8988T (cell line): ENCODE data around the gene FKBP3.
A peak's percentile ranks its signal among the peaks of the same experiment; 100 is the strongest.
"Not testable (repeated sequence)": the region's sequence is repeated elsewhere in the genome, so short reads cannot be mapped to it uniquely, and the experiment has no call there.

Source experiments
- DNase-seq: peaks from one replicate; pipeline ENCODE4 v3.0.0; 2011

The FKBP3 gene

DNA sequence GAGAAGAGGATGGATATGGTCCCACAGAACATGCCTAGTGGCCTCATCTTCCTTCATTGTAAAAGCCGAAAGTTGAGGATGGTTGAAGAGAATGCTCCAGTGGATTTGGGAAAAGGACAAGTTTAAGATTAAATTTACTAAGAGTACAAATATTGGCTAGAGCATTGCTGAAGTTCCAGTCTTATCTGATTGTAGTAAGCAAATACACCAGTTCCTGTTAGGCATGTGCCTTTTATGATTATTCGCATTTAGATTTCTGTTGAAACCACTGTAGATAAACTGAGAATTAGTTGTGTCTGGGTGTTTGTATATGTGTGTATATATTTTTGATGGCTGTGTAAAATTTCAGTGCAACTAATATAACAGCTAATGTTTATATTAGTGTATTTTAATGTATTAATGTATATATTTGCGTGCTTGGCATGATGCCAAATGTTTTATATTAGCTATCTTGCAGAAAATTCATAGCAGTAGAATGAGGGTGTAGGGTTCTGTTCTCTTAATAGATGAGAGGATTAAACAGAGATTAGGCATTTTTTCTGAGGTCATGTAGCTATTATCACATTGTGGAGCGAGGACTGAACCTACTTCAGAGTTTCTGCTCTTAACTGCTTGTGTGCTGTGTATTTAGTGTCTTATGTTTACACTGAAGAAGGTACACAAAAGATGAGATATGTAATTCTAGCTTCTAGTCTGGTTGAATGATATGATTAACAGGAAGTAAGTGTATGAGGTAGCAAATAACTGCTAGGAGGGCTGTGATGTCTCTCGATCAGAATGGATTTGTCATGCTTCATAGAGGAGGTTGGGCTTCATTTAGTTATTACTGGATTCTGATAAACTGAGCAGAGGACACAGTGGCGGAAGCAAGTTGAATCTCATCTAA, 21.1 kb downstream of the FKBP3 start:
- no peak for DNase-seq

GRCh38 chr14:45104561-45104960, 29.7 kb downstream of the FKBP3 start:
- DNase-seq, result no peak

GRCh38 chr14:45103806-45104205, 30.5 kb downstream of the FKBP3 start:
- no peak for DNase-seq

GRCh38 chr14:45096218-45096617, 38.1 kb downstream of the FKBP3 start:
- no peak for DNase-seq

DNA sequence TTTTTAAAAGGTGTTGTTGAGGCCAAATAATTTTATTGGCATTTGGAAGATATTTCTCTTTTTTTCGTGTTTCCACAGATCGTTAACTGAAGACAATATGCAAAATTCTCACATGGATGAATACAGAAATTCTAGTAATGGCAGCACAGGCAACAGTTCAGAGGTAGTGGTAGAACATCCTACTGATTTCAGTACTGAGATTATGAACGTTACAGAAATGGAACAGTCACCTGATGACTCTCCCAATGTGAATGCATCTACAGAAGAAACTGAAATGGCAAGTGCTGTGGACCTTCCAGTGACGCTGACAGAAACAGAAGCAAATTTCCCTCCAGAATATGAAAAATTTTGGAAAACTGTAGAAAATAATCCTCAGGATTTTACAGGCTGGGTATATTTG, 39.1 kb downstream of the FKBP3 start:
- no peak for DNase-seq

GRCh38 chr14:45094275-45094674, 40.0 kb downstream of the FKBP3 start:
- no peak for DNase-seq

DNA sequence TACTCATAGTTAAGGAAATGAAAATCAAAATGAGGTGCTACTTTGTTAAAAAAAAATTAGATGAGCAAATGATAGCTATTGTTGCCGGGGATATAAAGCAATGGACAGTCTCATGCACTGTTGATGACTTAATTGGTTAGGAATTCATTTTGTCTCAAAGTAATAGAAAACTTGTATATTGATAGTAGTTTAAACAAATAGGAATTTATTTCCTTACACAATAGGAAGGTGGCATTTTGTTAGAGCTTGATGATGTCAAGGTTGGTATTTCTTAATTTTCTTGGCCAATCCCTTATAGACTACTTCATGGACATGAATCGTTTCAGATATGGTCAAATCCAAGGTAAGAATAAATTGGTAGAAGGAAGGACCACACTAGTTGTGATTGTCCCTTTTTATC, 42.6 kb downstream of the FKBP3 start:
- no peak for DNase-seq

GRCh38 chr14:45089813-45090212, 44.5 kb downstream of the FKBP3 start:
- DNase-seq, result no peak

- no peak for DNase-seq
Measured at GRCh38 chr14:45084946-45085346, 49.3 kb downstream of the FKBP3 start.

GRCh38 chr14:45083976-45084722, 50.1 kb downstream of the FKBP3 start, which contains the start of gene PRPF39:
Gene PRPF39, plus strand, starts transcription at chr14:45084116. Its CDS starts 11,124 bp downstream, at chr14:45095240.
- peak; percentile 86 for DNase-seq

DNA sequence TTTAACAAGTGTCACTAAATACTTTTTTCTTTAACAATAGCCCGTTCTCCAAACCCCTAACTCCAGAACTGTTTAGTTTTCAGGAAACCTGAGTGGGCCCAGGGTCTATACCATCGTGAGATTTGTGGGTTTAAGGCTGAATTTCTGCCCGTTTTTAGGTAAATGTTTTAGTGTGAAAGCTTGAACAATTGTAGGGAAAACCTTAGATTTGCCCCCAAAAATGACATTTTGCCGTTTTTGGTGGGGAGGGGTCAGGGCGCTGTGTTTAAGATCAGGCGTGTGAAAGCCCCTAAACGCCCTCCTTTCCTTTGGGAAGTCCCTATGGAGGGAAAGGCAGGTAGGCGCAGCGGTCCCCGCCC, 50.7 kb downstream of the FKBP3 start:
- DNase-seq, result no peak

DNA sequence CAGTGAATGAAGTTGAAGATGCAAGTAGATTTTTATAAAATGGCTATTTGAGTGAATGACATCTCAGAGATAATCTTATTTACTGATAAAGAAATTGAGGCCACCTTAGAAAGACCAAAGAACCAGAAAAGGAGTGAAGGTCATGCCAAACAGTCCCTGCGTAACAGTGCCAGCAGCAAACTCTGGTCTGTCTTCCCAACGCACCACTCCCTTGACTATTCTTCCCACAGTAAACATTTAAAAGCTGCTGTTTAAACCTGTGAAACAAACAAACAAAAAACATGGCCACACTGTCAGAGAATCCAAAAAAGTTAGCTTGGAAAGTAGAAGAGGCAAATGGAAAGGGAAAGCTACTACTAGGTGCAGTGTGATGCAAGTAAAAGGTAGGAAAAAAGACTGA, 51.9 kb downstream of the FKBP3 start:
- DNase-seq, result no peak

DNA sequence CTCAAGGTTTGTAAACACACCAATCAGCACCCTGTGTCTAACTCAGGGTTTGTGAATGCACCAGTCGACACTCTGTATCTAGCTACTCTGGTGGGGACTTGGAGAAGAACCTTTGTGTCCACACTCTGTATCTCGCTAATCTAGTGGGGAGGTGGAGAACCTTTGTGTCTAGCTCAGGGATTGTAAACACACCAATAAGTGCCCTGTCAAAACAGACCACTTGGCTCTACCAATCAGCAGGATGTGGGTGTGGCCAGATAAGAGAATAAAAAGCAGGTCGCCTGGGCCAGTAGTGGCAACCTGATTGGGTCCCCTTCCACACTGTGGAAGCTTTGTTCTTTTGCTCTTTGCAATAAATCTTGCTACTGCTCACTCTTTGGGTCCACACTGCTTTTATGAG, 53.2 kb downstream of the FKBP3 start:
- DNase-seq, result not testable (repeated sequence)

DNA sequence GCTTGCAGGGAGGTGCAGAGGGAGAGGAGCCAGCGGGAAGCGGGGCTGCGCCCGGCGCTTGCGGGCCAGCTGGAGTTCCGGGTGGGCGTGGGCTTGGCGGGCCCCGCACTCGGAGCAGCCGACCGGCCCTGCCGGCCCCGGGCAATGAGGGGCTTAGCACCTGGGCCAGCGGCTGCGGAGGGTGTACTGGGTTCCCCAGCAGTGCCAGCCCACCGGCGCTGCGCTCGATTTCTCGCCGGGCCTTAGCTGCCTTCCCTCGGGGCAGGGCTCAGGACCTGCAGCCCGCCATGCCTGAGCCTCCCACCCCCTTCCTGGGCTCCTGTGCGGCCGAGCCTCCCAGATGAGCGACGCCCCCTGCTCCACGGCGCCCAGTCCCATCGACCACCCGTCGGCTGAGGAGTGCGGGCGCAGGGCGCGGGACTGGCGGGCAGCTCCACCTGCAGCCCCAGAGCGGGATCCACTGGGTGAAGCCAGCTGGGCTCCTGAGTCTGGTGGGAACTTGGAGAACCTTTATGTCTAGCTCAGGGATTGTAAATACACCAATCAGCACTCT, 53.8 kb downstream of the FKBP3 start:
- DNase-seq, result not testable (repeated sequence)

DNA sequence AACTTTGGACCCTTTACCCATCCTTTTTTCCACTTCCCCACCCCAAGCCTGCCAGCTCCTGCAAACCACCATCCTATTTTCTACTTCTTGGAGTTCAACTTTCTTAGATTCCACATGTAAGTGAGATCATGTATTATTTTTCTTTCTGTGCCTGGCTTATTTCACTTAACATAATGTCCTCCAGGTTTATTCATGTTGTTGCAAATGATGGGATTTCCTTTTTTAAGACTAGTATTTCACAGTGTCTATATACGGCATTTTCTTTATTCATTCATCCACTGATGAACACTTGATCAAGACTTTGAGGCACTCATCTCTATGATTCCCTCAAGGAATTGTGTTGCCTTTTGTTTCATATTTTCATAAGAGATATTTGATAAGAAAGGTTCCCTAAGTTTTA, 56.0 kb downstream of the FKBP3 start:
- DNase-seq, result no peak

- DNase-seq, result no peak
Measured at GRCh38 chr14:45073231-45073879, 60.9 kb downstream of the FKBP3 start.

DNA sequence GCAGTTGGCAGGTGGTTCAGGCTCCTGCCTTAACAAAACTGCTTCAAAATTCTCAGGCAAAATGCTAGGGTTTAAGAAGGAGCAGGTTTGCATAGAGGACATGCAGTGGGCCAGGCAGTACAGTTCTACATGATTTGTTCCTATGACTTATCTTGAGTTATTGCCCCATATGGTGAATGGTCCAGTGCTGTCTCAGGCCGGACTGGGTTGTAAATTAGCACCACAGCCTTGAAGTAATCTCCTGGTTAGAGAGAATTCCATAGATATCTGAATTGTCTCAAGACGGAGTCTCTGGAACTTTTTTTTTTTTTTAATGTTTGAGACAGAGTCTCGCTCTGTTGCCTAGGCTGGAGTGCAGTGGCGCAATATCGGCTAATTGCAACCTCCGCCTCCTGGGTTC, 62.2 kb downstream of the FKBP3 start:
- no peak for DNase-seq

GRCh38 chr14:45070215-45070614, 64.1 kb downstream of the FKBP3 start:
- DNase-seq, result no peak

DNA sequence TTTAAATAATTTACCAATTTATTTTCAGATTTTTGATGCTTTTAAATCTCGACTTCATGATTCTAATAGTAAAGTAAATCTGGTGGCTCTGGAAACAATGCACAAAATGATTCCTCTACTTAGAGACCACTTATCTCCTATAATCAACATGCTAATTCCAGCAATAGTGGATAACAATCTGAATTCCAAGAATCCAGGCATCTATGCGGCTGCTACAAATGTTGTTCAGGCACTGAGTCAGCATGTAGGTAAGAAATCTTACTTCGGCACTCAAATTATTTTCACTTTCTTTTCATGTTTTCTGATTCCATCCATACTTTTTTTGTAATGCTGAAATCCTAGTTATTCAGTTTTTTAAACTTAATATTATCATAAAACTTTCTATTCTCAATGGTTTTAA, 65.9 kb downstream of the FKBP3 start:
- DNase-seq, result no peak

- DNase-seq, result no peak
Measured at GRCh38 chr14:45066667-45067066, 67.6 kb downstream of the FKBP3 start.

DNA sequence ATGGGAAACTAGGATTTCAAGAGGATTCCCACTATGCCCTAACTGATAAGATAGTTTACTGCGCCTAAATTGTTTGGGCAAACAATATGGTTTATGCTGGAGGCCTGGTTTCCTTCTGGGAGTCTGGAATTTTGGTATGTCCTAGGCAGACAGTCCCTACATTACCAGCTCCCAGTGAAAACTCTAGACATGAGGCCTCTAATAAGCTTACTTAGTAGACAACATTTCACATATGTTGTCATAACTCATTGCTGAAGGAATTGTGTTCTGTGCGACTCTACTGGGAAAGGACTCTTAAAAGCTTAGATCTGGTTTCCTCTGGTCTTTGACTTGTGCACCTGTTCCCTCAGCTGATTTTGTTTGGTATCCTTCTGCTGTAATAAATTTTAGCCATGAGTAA, 68.3 kb downstream of the FKBP3 start:
- no peak for DNase-seq
